CD4-positive, alpha-beta T cell treated with Interleukin-15 for 4 hours (primary cell): ENCODE measurements around the gene GUCY1A1.
"Not testable (repeated sequence)": the region's sequence is repeated elsewhere in the genome, so short reads cannot be mapped to it uniquely, and the experiment has no call there.

Source experiments
- DNase-seq: peaks from one replicate; pipeline ENCODE4 v3.0.0-alpha.2; 2020; ENCODE audit warnings: low spot score

GUCY1A1 gene

GRCh38 chr4:155666344-155667221 is at the start of gene GUCY1A1:
Gene GUCY1A1 (plus strand): TSS chr4:155666848. CDS start chr4:155696868, 30,020 bp downstream.
- no peak for DNase-seq

DNA sequence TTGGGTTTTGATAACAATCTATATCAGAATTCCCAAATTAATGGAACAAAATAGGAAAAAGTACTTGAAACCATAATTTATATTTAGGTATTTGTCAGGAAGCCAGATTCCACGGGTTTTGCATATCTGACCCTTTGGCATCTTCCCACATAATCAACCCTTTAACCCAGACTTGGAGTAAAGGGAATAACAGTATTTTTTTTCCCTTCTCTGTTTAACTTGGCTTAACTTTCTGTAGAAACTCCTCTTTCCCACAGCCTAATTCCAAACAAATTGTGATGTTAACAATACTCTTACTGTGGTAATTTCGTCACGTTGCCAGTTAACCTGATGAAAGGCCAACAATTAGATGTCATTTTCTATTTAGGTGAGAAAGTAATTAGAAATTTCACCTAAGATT is 49.4 kb upstream of the GUCY1A1 start:
- DNase-seq = no peak

GRCh38 chr4:155618183-155618838 is 48.3 kb upstream of the GUCY1A1 start:
- DNase-seq = no peak

DNA sequence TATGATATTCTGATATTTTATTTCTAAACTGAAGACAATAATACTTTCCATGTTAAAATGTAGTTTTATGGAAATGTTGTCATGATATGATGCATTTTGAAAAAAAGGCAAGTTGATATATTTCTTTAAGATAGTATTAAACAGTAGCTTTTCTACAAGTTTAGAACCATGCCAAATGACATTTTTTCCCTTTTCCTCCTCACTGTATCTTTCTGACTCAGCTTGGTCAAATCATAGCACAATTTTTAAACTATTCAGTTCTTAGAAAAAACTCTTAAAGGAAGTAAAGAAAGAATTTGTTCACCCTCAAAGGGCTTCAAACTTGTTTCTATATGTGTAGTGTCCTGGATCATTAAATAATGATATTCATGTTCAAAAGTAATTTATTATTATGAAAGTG is 46.0 kb upstream of the GUCY1A1 start:
- DNase-seq = no peak

DNA sequence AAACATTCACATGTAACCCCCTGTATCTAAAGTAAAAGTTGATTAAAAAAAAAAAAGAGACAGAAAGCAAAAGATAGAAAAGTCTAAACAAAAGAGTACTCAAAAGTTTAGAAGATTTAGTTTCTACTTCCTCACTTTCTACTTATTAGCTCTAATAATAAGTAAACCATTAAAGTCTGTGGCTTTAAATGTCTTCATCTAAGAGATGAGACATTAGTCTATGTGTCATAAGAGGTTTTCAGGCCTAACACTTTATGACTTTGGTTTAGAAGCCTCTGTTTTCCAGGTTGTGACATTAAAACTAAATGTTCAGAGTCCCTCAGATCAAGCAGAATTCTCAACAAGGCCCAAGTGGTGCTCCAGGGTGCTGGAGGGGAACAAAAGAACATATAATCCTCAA is 42.2 kb upstream of the GUCY1A1 start:
- DNase-seq = no peak

GRCh38 chr4:155626561-155626960 is 40.1 kb upstream of the GUCY1A1 start:
- no peak for DNase-seq

DNA sequence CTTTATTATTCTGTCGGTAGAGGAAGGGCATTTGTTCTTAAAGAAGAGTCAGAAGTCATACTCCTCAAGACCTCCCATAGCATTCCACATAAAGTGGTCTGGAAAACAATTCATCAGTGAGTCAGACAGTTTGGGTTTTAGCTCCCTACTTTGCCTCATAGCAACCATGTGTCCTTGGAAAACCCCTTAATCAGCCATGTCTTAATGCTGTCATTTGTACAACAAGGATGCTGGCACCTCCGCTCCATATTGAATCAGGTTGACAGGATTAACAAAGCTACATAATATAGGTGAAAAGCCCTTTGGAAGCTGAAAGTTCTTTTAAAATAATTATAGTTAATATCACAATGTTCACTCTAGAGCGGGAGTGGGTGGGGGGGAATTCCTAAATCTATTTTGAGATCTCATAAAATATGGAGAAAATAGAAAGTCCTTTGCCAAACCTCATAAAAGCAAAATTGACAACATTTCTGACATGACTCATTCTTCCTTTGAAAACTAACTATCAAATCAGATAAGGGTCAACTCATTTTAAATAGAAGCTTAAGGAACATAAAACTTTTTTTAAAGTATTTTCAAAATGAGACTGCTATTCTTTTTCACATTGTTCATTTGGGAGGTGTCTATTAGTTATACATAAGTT is 37.3 kb upstream of the GUCY1A1 start:
- DNase-seq = no peak

- DNase-seq = no peak
Observed at GRCh38 chr4:155629956-155630355, 36.7 kb upstream of the GUCY1A1 start.

DNA sequence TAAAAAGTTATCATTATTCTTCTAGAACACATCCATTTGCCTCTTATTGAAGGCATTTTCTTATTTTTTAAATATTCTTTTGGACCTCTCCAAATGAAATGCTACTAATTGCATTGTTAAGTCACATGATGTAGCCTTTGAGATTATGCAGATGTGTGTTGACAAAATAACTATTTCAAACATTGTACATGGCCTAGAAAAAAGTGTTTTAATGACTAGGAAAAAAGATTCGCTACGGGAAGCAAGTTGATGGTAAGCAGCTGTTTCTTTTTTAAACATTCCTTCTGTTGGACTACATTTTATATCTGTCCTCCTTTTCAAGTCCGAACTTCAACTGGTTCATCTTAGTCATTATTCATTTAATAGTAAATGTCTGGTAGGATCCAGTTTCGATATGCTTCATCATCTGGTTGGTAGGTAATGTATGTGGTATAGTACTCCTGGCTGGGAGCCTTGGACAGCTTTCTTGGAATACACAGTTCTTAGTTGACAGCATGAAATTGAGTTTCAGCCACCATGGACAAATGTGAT is 34.3 kb upstream of the GUCY1A1 start:
- no peak for DNase-seq

- no peak for DNase-seq
Observed at GRCh38 chr4:155638195-155638965, 28.3 kb upstream of the GUCY1A1 start.

- DNase-seq = no peak
Observed at GRCh38 chr4:155639704-155640523, 26.7 kb upstream of the GUCY1A1 start.

DNA sequence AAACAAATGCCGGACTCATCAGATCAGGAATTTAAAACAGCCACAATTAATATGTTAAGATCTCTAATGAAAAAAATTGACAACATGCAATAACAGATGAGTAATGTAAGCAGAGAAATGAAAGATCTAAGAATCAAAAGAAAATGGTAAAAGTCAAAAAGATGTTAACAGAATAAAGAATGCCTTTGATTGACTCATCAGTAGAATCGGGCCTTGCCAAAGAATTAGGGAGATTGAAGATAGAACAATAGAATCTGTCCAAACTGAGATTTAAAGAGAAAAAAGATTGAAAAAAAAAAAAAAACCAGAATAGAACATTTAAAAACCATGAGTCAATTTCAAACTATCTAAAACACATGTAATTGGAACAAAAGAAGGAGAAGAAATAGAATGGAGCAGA is 25.9 kb upstream of the GUCY1A1 start:
- no peak for DNase-seq

- DNase-seq = no peak
Observed at GRCh38 chr4:155643087-155643486, 23.6 kb upstream of the GUCY1A1 start.

DNA sequence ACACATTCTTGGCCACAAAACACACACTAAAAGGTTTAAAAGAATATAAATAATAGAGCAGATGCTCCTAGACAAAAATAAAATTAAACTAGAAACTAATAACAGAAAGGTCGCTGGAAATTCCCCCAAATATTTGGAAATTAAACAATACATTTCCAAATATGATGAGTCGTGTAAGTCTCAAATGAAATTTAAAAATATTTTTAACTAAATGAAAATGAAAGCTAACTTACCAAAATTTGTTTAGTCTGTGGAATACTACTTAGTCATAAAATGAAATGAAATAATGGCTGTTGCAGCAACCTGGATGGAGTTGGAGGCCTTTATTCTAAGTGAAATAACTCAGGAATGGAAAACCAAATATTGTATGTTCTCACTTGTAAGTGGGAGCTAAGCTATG is 20.6 kb upstream of the GUCY1A1 start:
- DNase-seq = no peak

GRCh38 chr4:155650785-155651184 is 15.9 kb upstream of the GUCY1A1 start:
- not testable (repeated sequence) for DNase-seq

GRCh38 chr4:155653052-155653451 is 13.6 kb upstream of the GUCY1A1 start:
- DNase-seq = no peak

DNA sequence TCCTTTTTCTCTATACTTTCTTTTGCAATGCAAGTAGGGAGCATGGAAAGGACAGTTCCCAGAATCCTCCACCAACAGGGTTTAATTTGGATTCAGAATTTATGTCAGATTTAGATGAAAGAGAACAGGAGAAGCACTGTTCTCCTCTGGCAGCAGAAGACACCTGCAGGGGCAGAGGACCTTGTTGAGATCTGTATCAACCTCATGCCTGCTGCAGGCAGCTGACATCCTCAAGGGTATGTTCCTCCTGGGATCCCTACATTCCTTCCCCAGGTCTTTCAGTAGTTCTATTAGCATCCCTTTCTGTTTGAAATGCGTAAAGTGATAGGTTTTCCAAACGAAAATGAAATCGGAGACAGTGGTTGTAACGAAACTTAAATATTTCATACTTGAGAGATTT is 10.6 kb upstream of the GUCY1A1 start:
- no peak for DNase-seq

GRCh38 chr4:155657169-155657568 is 9.5 kb upstream of the GUCY1A1 start:
- no peak for DNase-seq

- no peak for DNase-seq
Observed at GRCh38 chr4:155657985-155658680, 8.5 kb upstream of the GUCY1A1 start.

DNA sequence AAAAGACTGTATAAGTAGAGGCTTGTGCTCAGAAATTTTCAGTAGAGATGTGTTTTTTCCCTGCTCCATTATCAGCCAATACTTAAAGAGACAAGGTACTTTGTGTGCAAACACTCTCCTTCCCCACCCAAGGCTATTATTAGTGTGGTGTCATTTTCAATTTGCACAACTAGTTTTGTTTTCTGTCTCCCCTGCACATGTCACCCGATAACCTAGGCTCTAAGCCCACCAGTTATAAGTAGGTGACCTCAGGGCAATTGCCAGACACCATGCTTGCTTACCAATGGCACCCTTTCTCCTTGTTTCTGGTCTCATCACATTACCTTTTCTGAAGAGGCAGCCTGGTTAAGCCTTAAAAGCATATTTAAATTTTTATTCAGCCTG is 8.0 kb upstream of the GUCY1A1 start:
- DNase-seq = no peak
